ENCODE measurements around the gene SGSM1. TPM values are rescaled to one million over a fixed set of nuclear protein-coding genes. Genes with fewer than 3 reads are reported as not detected.

Gene SGSM1
- total RNA-seq, 6 experiments from 2014 or later: 0.11 to 0.78 (median 0.41) TPM

DNA sequence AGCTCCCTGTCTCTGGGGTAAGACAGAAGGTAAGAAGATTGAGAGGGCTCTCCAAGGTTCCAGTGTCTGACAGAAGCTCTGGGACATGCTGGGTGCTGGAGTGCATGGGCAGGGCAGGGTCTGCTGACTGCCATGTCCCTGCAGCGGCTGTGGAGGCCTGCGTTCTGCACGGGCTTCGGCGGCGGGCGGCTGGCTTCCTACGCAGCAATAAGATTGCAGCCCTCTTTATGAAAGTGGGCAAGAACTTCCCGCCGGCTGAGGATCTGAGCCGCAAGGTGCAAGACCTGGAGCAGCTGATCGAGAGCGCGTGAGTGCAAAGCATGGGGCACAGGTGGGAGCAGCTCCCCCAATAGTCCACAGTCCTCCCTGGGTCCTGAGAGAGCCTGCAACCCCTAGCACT lies 41.5 kb downstream of the SGSM1 start:
- no peak for DNase-seq
- no peaks in the 10 kb centered on the region for H3K9me3 ChIP-seq
- no peaks in the 10 kb centered on the region for H3K27me3 ChIP-seq
- H3K36me3 ChIP-seq: no peaks in the 10 kb centered on the region
- TF ChIP-seq, protein P1, sequence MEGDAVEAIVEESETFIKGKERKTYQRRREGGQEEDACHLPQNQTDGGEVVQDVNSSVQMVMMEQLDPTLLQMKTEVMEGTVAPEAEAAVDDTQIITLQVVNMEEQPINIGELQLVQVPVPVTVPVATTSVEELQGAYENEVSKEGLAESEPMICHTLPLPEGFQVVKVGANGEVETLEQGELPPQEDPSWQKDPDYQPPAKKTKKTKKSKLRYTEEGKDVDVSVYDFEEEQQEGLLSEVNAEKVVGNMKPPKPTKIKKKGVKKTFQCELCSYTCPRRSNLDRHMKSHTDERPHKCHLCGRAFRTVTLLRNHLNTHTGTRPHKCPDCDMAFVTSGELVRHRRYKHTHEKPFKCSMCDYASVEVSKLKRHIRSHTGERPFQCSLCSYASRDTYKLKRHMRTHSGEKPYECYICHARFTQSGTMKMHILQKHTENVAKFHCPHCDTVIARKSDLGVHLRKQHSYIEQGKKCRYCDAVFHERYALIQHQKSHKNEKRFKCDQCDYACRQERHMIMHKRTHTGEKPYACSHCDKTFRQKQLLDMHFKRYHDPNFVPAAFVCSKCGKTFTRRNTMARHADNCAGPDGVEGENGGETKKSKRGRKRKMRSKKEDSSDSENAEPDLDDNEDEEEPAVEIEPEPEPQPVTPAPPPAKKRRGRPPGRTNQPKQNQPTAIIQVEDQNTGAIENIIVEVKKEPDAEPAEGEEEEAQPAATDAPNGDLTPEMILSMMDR (IDR thresholded peaks at IDR 0.05): no peak
- H3K27ac ChIP-seq: no peak overlapping the region
- intact Hi-C loops (cut with DNase I): no loop called here
- 91% methylated on average over 13 of the region's 14 CpGs for WGBS (ENCODE audit: insufficient coverage, low coverage, low lambda C conversion rate, missing lambda C conversion rate)
- no peak overlapping the region for H3K4me3 ChIP-seq
- no peak for ATAC-seq
- no peaks in the 10 kb centered on the region for H3K4me1 ChIP-seq

DNA sequence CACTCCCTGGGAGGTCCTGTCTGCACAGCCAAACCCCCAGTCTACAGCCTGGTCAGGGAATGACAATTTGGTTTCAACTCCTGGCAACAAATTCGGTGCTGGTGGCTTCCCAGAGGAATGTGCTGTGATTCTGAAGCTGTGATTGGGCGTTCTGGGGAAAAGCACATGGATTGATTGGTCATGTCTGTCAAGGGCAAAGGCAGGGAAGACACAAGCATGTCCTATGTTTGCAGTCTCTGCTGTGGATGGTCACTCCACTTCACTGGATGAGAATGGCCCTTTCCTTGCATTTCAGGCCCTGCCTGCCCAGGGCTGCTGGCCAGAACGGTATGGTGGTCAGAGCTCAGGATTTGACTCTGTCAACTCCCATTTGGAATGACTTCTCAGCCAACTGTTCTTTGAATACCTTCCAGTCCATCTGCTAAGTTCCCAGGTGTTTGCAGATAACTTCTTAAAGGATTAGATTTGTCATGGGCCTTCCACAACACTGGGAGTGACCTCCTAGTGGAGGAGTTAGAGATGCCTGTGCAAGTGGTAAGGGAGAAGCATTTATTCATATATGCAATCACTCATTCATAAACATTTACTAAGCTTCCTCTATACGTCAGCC lies 42.7 kb downstream of the SGSM1 start:
- Histone ChIP-seq H3K27ac (no peak overlapping the region), H3K27me3 (no peaks in the 10 kb centered on the region), H3K36me3 (no peaks in the 10 kb centered on the region), H3K9me3 (no peaks in the 10 kb centered on the region), H3K4me3 (no peak overlapping the region), H3K4me1 (no peaks in the 10 kb centered on the region)
- ATAC-seq: no peak
- no peak for DNase-seq
- WGBS (ENCODE audit: insufficient coverage, low coverage, low lambda C conversion rate, missing lambda C conversion rate): 95% methylated on average over 2 of the region's 4 CpGs
- intact Hi-C loops (cut with DNase I): no loop called here
- TF ChIP-seq, protein P1 (IDR thresholded peaks at IDR 0.05): no peak
- no peak for TF ChIP-seq POLR2A (IDR thresholded peaks at IDR 0.05)

DNA sequence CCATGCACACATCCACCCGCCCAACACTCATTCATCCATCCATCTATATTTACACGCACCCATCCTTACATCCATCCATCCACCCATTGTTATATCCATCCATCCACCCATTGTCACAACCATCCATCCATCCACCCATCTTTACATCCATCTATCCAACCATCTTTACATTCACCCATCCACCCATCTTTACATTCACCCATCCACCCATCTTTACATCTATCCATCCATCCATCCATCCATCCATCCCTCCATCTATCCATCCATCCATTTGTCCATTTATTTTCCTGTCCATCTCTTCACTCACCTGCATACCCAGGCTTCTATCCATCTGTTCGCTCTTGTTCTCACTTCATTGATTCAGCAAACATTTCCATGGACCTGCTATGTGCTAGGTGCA lies 49.8 kb downstream of the SGSM1 start:
- no peaks in the 10 kb centered on the region for H3K36me3 ChIP-seq
- TF ChIP-seq POLR2A (IDR thresholded peaks at IDR 0.05): no peak
- TF ChIP-seq, protein P1 (IDR thresholded peaks at IDR 0.05): no peak
- H3K9me3 ChIP-seq: no peaks in the 10 kb centered on the region
- H3K27me3 ChIP-seq: no peaks in the 10 kb centered on the region
- no peak for DNase-seq
- H3K4me3 ChIP-seq: no peak overlapping the region
- intact Hi-C loops (cut with DNase I): loop anchor here in 1 of 2 donors (10.0 kb wide), 1 partner anchor 81 kb away; the partner anchor contains the start of gene PIWIL3
- no peaks in the 10 kb centered on the region for H3K4me1 ChIP-seq
- WGBS (ENCODE audit: insufficient coverage, low coverage, low lambda C conversion rate, missing lambda C conversion rate): 89% methylated on average over 3 of the region's 3 CpGs
- no peak overlapping the region for H3K27ac ChIP-seq
- ATAC-seq: no peak

DNA sequence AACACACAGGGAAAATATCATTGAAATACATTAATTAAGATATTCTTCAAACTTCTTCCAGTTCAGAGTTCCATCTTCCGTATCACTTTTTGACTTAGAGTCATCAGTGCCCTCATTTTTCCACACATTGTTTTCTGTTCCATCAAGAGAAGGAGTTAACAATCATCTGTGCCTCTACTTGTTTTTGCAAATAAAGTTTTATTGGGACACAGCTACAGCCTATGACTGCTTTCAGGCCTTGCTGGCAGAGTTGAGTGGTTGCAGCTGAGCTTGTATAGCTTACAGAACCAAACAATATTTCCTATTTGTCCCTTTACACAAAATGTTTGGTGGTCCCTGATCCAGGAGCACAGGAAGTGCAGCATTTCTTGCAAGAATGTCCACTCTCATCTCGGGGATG lies 51.6 kb downstream of the SGSM1 start:
- Histone ChIP-seq H3K4me3 (no peak overlapping the region), H3K27ac (no peak overlapping the region), H3K27me3 (no peaks in the 10 kb centered on the region), H3K4me1 (no peaks in the 10 kb centered on the region), H3K9me3 (no peaks in the 10 kb centered on the region), H3K36me3 (no peaks in the 10 kb centered on the region)
- intact Hi-C loops (cut with DNase I): loop anchor here in 1 of 2 donors (10.0 kb wide), 1 partner anchor 83 kb away; the partner anchor contains the start of gene PIWIL3
- ATAC-seq: no peak
- WGBS (ENCODE audit: insufficient coverage, low coverage, low lambda C conversion rate, missing lambda C conversion rate): 86% methylated on average over 2 of the region's 2 CpGs
- no peak for TF ChIP-seq POLR2A (IDR thresholded peaks at IDR 0.05)
- TF ChIP-seq, protein P1 (IDR thresholded peaks at IDR 0.05): no peak
- DNase-seq: no peak

All from right lobe of liver (tissue), 6 donors.